H9 (cell line): Measurements from ENCODE around the gene RFPL1. TPM values are rescaled to one million over a fixed set of nuclear protein-coding genes. Genes with fewer than 3 reads are reported as not detected.

ENCODE experiments used
- DNase-seq: peaks from one replicate; pipeline ENCODE4 v3.0.0-alpha.2; 2017
- H2AFZ ChIP-seq: one replicate; pipeline ENCODE4 v1.6.1; 2013; ENCODE audit warnings: mild to moderate bottlenecking, low read length, control low read depth, moderate library complexity
- H2AK5ac ChIP-seq: 2 replicates; pipeline ENCODE4 v1.6.1; 2013; ENCODE audit warnings: low read length, control low read depth, mixed read lengths; ENCODE audit not compliant: insufficient read length
- H2BK120ac ChIP-seq: one replicate; pipeline ENCODE4 v1.6.1; 2013; ENCODE audit warnings: low read depth, mild to moderate bottlenecking, low read length, control low read depth, inconsistent platforms; ENCODE audit not compliant: poor library complexity, severe bottlenecking
- H2BK12ac ChIP-seq: 2 replicates; pipeline ENCODE4 v1.6.1; 2013; ENCODE audit warnings: low read length, control low read depth, mixed read lengths, low read depth; ENCODE audit not compliant: insufficient read length
- H2BK15ac ChIP-seq: 2 replicates; pipeline ENCODE4 v1.6.1; 2013; ENCODE audit warnings: low read depth, low read length, control low read depth
- H2BK20ac ChIP-seq: one replicate; pipeline ENCODE4 v1.6.1; 2013; ENCODE audit warnings: low read depth, mild to moderate bottlenecking, low read length, control low read depth, inconsistent platforms; ENCODE audit not compliant: poor library complexity, severe bottlenecking
- H2BK5ac ChIP-seq: 2 replicates; pipeline ENCODE4 v1.6.1; 2013; ENCODE audit warnings: low read length, control low read depth, mixed read lengths; ENCODE audit not compliant: insufficient read length
- H3K14ac ChIP-seq: 2 replicates; pipeline ENCODE4 v1.6.1; 2013; ENCODE audit warnings: low read length, control low read depth; ENCODE audit not compliant: insufficient read depth
- H3K18ac ChIP-seq: 2 replicates; pipeline ENCODE4 v1.6.1; 2013; ENCODE audit warnings: low read depth, mild to moderate bottlenecking, mixed read lengths, low read length, control low read depth; ENCODE audit not compliant: insufficient read length
- H3K23ac ChIP-seq: 2 replicates; pipeline ENCODE4 v1.6.1; 2013; ENCODE audit warnings: low read length, control low read depth, mixed read lengths, low read depth; ENCODE audit not compliant: insufficient read length
- H3K23me2 ChIP-seq: 2 replicates; pipeline ENCODE4 v1.6.1; 2013; ENCODE audit warnings: low read depth, mild to moderate bottlenecking, mixed read lengths, low read length, control low read depth; ENCODE audit not compliant: insufficient read length, poor library complexity, severe bottlenecking
- H3K27ac ChIP-seq: 2 replicates; pipeline ENCODE4 v1.5.1; 2013; ENCODE audit warnings: low read length, control low read depth, mixed read lengths, low read depth; ENCODE audit not compliant: insufficient read length
- H3K27me3 ChIP-seq: 2 replicates; pipeline ENCODE4 v1.6.1; 2013; ENCODE audit warnings: low read length, control low read depth, inconsistent platforms; ENCODE audit not compliant: insufficient read depth
- H3K4ac ChIP-seq: 2 replicates; pipeline ENCODE4 v1.6.1; 2013; ENCODE audit warnings: low read depth, mild to moderate bottlenecking, control low read depth, inconsistent platforms, low read length, moderate library complexity
- H3K4me1 ChIP-seq: 2 replicates; pipeline ENCODE4 v1.6.1; 2013; ENCODE audit warnings: low read length, control low read depth, inconsistent platforms; ENCODE audit not compliant: insufficient read depth
- H3K4me2 ChIP-seq: 2 replicates; pipeline ENCODE4 v1.6.1; 2013; ENCODE audit warnings: low read length, control low read depth, mixed read lengths; ENCODE audit not compliant: insufficient read length, insufficient read depth
- H3K56ac ChIP-seq: 2 replicates; pipeline ENCODE4 v1.6.1; 2013; ENCODE audit warnings: low read depth, mild to moderate bottlenecking, mixed read lengths, low read length, control low read depth; ENCODE audit not compliant: insufficient read length
- H3K79me1 ChIP-seq: 2 replicates; pipeline ENCODE4 v1.6.1; 2013; ENCODE audit warnings: low read depth, mild to moderate bottlenecking, moderate library complexity, low read length, control low read depth, inconsistent platforms; ENCODE audit not compliant: insufficient read depth, poor library complexity, severe bottlenecking
- H3K79me2 ChIP-seq: 2 replicates; pipeline ENCODE4 v1.6.1; 2013; ENCODE audit warnings: low read length, control low read depth, inconsistent platforms; ENCODE audit not compliant: insufficient read depth
- H3K9ac ChIP-seq: 2 replicates; pipeline ENCODE4 v1.6.1; 2013; ENCODE audit warnings: low read length, control low read depth, mixed read lengths; ENCODE audit not compliant: insufficient read length; ENCODE audit errors: extremely low read depth
- H3K9me3 ChIP-seq: one replicate; pipeline ENCODE4 v1.6.1; 2013; ENCODE audit warnings: low read depth, low read length, inconsistent platforms; ENCODE audit not compliant: control insufficient read depth
- H3T11ph ChIP-seq: one replicate; pipeline ENCODE4 v1.6.1; 2013; ENCODE audit warnings: mild to moderate bottlenecking, low read length, control low read depth, inconsistent platforms
- H4K20me1 ChIP-seq: one replicate; pipeline ENCODE4 v1.6.1; 2013; ENCODE audit not compliant: control insufficient read depth, insufficient read length, insufficient read depth
- H4K5ac ChIP-seq: 2 replicates; pipeline ENCODE4 v1.6.1; 2013; ENCODE audit warnings: low read depth, mild to moderate bottlenecking, mixed read lengths, low read length, control low read depth; ENCODE audit not compliant: insufficient read length
- H4K8ac ChIP-seq: replicated peaks from 2 replicates; pipeline ENCODE4 v1.6.1; 2013; ENCODE audit warnings: low read length, control low read depth, mixed read lengths, low read depth; ENCODE audit not compliant: insufficient read length
- H4K91ac ChIP-seq: 2 replicates; pipeline ENCODE4 v1.6.1; 2013; ENCODE audit warnings: low read depth, mild to moderate bottlenecking, moderate library complexity, mixed read lengths, low read length, control low read depth; ENCODE audit not compliant: insufficient read length
- H3K27ac Mint-ChIP-seq, 3 experiments: 2 replicates in 2 of 3; 3 replicates in 1 of 3; pipeline ENCODE4 v1.8.0; 2020 to 2021; ENCODE audit warnings: mixed read lengths in 3 of 3, mild to moderate bottlenecking in 1 of 3, moderate library complexity in 1 of 3
- H3K27me3 Mint-ChIP-seq: 2 replicates; pipeline ENCODE4 v1.8.0; 2021; ENCODE audit warnings: low read depth, mild to moderate bottlenecking, moderate library complexity, mixed read lengths
- H3K36me3 Mint-ChIP-seq, 3 experiments: 2 replicates in 2 of 3; 3 replicates in 1 of 3; pipeline ENCODE4 v1.8.0; 2020 to 2021; ENCODE audit warnings: low read depth in 3 of 3, mixed read lengths in 3 of 3; ENCODE audit not compliant: insufficient read depth in 1 of 3
- H3K4me1 Mint-ChIP-seq, 2 experiments: 2 replicates each; pipeline ENCODE4 v1.8.0; 2020; ENCODE audit warnings: mixed read lengths in 2 of 2
- H3K4me3 Mint-ChIP-seq, 2 experiments: 2 replicates in 1 of 2; 3 replicates in 1 of 2; pipeline ENCODE4 v1.8.0; 2020 to 2021; ENCODE audit warnings: mild to moderate bottlenecking in 2 of 2, mixed read lengths in 2 of 2, moderate library complexity in 1 of 2
- H3K9me3 Mint-ChIP-seq, 2 experiments: 2 replicates in 1 of 2; 3 replicates in 1 of 2; pipeline ENCODE4 v1.8.0; 2020; ENCODE audit warnings: mild to moderate bottlenecking in 2 of 2, mixed read lengths in 2 of 2, moderate library complexity in 1 of 2
- WGBS: extraction: QIAGEN DNeasy Blood & Tissue Kit; methylation state at CpG from one replicate; pipeline ENCODE4 v1.1.7; 2013; ENCODE audit warnings: missing lambda C conversion rate, low lambda C conversion rate, mixed read lengths; ENCODE audit not compliant: insufficient read length; ENCODE audit errors: extremely low coverage; 5-methylcytosine and 5-hydroxymethylcytosine counted together
- total RNA-seq: library from RNA; stranded (reverse); gene quantifications from 2 replicates; pipeline ENCODE4 v1.2.1, GENCODE V29; 2021
- TF ChIP-seq, protein P1 (sequence below): fragments of 200-600 bp; sonication (generic); conservative IDR thresholded peaks from 3 replicates; pipeline ENCODE4 v1.8.0; 2021; ENCODE audit warnings: antibody characterized with exemption, mild to moderate bottlenecking

The RFPL1 gene
- total RNA-seq, 1 experiment from 2014 or later, result not detected

GRCh38 chr22:29482253-29482652 lies 43.9 kb downstream of the RFPL1 start:
- Mint-ChIP-seq H3K27me3 (peaks cover 60% of the 10 kb centered on the region), H3K9me3 (peaks cover 8 to 9% of the 10 kb centered on the region in 2 experiments), H3K4me1 (peaks cover 35 to 39% of the 10 kb centered on the region in 2 experiments)

More at GRCh38 chr22:29482253-29482652, 43.9 kb downstream of the RFPL1 start:
- TF ChIP-seq, protein P1, sequence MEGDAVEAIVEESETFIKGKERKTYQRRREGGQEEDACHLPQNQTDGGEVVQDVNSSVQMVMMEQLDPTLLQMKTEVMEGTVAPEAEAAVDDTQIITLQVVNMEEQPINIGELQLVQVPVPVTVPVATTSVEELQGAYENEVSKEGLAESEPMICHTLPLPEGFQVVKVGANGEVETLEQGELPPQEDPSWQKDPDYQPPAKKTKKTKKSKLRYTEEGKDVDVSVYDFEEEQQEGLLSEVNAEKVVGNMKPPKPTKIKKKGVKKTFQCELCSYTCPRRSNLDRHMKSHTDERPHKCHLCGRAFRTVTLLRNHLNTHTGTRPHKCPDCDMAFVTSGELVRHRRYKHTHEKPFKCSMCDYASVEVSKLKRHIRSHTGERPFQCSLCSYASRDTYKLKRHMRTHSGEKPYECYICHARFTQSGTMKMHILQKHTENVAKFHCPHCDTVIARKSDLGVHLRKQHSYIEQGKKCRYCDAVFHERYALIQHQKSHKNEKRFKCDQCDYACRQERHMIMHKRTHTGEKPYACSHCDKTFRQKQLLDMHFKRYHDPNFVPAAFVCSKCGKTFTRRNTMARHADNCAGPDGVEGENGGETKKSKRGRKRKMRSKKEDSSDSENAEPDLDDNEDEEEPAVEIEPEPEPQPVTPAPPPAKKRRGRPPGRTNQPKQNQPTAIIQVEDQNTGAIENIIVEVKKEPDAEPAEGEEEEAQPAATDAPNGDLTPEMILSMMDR, result no peak
- Histone ChIP-seq H2AFZ (no peak overlapping the region), H2BK20ac (no peak overlapping the region), H3K23me2 (peaks cover 10% of the 10 kb centered on the region), H3K4me1 (peaks cover 6% of the 10 kb centered on the region), H3K56ac (no peak overlapping the region), H3K4me2 (no peak overlapping the region), H4K20me1 (no peaks in the 10 kb centered on the region), H3T11ph (no peak overlapping the region), H3K79me1 (no peaks in the 10 kb centered on the region), H3K23ac (no peak overlapping the region), H2BK12ac (no peak overlapping the region), H2BK5ac (no peak overlapping the region), H2BK15ac (no peak overlapping the region), H3K9ac (no peak overlapping the region), H3K4ac (no peak overlapping the region), H4K5ac (no peak overlapping the region), H3K14ac (no peak overlapping the region; the same call in 1 of the 2 replicates), H2BK120ac (no peak overlapping the region), H3K79me2 (no peaks in the 10 kb centered on the region), H4K8ac (no peak overlapping the region), H2AK5ac (no peak overlapping the region), H3K27ac (no peak overlapping the region), H3K9me3 (no peaks in the 10 kb centered on the region), H3K18ac (no peak overlapping the region), H3K27me3 (peaks cover 27% of the 10 kb centered on the region), H4K91ac (no peak overlapping the region)
- DNase-seq, result no peak
- H3K27ac Mint-ChIP-seq, result no peak overlapping the region; a peak in 1 of 7 replicates
- H3K4me3 Mint-ChIP-seq, result peak overlapping the region; percentile 58 to 82; a peak in 4 of 5 replicates
- H3K36me3 Mint-ChIP-seq, result peaks cover 4 to 11% (median 5%) of the 10 kb centered on the region in 3 experiments; a peak in 5 of 7 replicates
- no CpG with 5 or more reads among the region's 11 CpGs for WGBS
